Aorta (tissue), 5 donors: ENCODE data around the gene R3HDM4. TPM values are rescaled to one million over a fixed set of nuclear protein-coding genes. Genes with fewer than 3 reads are reported as not detected.

Source experiments
- ATAC-seq: fragments of 200-7000 bp; cut with Tn5 transposase; one replicate; pipeline ENCODE4 v1.9.1; 2022; ENCODE audit warnings: moderate library complexity; ENCODE audit not compliant: low FRiP score
- DNase-seq, 2 donors: peaks; one replicate each; pipeline ENCODE4 v3.0.0-alpha.2; 2020
- H3K27ac ChIP-seq, 2 donors: one replicate each; pipeline ENCODE4 v1.5.1; 2013; ENCODE audit warnings: low read length in 2 of 2, mild to moderate bottlenecking in 2 of 2, moderate library complexity in 2 of 2, control low read depth in 1 of 2, inconsistent platforms in 1 of 2, low read depth in 1 of 2
- H3K27me3 ChIP-seq, 2 donors: one replicate each; pipeline ENCODE4 v1.6.1; 2013; ENCODE audit warnings: control low read depth in 1 of 2, low read length in 1 of 2, mild to moderate bottlenecking in 1 of 2, moderate library complexity in 1 of 2; ENCODE audit not compliant: insufficient read depth in 2 of 2, control insufficient read depth in 1 of 2
- H3K36me3 ChIP-seq, 2 donors: one replicate each; pipeline ENCODE4 v1.6.1; 2013; ENCODE audit warnings: control low read depth in 1 of 2, low read length in 1 of 2, mild to moderate bottlenecking in 1 of 2; ENCODE audit not compliant: insufficient read depth in 2 of 2, control insufficient read depth in 1 of 2
- H3K4me1 ChIP-seq, 2 donors: one replicate each; pipeline ENCODE4 v1.6.1; 2013; ENCODE audit warnings: low read length in 2 of 2, control low read depth in 1 of 2, mild to moderate bottlenecking in 1 of 2, moderate library complexity in 1 of 2; ENCODE audit not compliant: insufficient read depth in 2 of 2, control insufficient read depth in 1 of 2
- H3K4me3 ChIP-seq, 2 donors: one replicate each; pipeline ENCODE4 v1.5.1; 2013; ENCODE audit warnings: low read length in 2 of 2, control low read depth in 1 of 2, mild to moderate bottlenecking in 1 of 2
- H3K9me3 ChIP-seq: one replicate; pipeline ENCODE4 v1.6.1; 2013; ENCODE audit warnings: mild to moderate bottlenecking, low read length; ENCODE audit not compliant: control insufficient read depth
- WGBS, 2 donors: extraction: QIAGEN DNeasy Blood & Tissue Kit; methylation state at CpG; one replicate each; pipeline ENCODE4 v1.1.7; 2013; 5-methylcytosine and 5-hydroxymethylcytosine counted together
- intact Hi-C, 2 donors: fragments of 100-400 bp; cut with DNase I; formaldehyde crosslinking; loops; one replicate each; pipeline versions ENCODE4 v1.14.2 to v1.15.0; 2022
- polyA plus RNA-seq, 2 donors: library from polyadenylated mRNA; stranded (reverse); fragments of 200-250 nt; gene quantifications; one replicate each; pipeline ENCODE4 v1.2.3, GENCODE V29; 2013
- total RNA-seq, 2 donors: library from RNA; stranded (reverse); fragmentation: NEBNext Ultra II Directional; extraction: Animal tissue kit (Norgen Biotek cat#: 25700); gene quantifications; one replicate each; pipeline ENCODE4 v1.2.1, GENCODE V29; 2021
- donor health status: healthy with polysubstance abuse.
- donor health status: Bipolar disorder and iron deficiency.
- donor health status: DM: no; HTN: no; CAD: no.
- donor health status: DM: no; HTN: no; CAD: no.
- donor health status: DM: yes; HTN: yes; CAD: no.

The R3HDM4 gene
- total and polyA plus RNA-seq, 4 donors, result 19.7 to 43.8 (median 38.9) TPM

DNA sequence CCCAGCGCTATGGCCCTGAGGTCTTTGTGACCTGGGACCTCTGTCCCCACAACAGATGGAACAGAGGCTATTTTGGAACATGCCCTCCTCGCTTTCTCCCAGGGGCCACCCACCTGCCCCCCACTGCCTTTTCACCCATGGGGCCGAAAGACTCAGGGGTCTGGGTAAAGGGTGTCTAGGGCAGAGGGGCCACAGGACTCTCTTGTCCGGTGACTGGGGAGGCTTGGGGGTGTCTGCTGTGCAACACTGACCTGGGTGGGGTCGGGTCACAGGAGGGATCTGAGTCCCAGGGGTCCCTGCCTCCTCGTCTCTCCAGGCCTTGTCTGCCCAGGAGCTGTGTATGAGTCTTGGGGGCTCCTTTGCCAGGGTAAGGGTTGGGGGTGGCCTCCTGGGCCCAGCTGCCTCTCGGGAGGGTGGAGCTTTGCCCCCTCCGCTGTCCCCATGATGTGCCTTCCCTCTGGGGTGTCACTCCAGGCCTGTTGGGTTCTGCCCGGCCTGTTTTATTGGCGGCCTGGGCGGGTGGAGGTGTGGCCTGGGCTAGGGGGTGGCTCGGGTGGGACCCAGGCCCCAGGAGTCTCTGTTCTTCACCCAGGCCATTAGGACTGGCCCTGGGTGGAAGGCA, 14.9 kb upstream of the R3HDM4 start:
- H3K4me3 ChIP-seq, result no peak overlapping the region
- intact Hi-C loops, result loop anchor here in 1 of 2 donors (10.0 kb wide), 1 partner anchor 263 kb away; the partner anchor contains the start of gene RNF126
- no peaks in the 10 kb centered on the region for H3K9me3 ChIP-seq
- ATAC-seq (no peak), DNase-seq (peak in 1 of 2 donors; percentile 45)
- no peaks in the 10 kb centered on the region for H3K4me1 ChIP-seq
- H3K27me3 ChIP-seq, result no peaks in the 10 kb centered on the region
- 89 to 93% methylated on average over 11 to 12 of the region's 12 CpGs for WGBS, 2 donors
- H3K36me3 ChIP-seq, result no peaks in the 10 kb centered on the region
- no peak overlapping the region for H3K27ac ChIP-seq

DNA sequence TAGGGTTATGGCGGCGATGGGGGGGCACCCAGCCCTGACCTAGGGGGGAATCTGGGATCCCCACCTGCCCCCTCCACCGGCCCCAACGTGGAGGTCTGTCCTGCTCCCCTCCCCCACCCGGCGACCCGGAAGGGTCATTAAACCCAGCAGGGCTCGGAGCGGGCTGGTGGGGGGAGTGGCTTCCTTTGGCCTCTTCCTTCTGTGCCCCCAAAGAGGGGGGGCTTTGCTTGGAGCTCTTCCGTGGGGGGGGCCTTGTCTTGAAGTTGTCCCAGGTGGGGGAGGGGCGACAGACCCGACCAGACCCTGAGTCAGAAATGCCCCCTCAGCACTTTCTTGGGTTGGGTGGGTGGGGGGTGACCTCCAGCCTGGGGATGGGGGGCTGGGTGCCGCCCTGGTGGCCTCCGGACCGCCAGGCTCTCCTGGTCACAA, 14.3 kb upstream of the R3HDM4 start:
- 28% methylated on average over 12 to 15 of the region's 15 CpGs for whole genome bisulfite sequencing, 2 donors
- no peak overlapping the region for H3K4me3 ChIP-seq
- no peaks in the 10 kb centered on the region for H3K4me1 ChIP-seq
- DNase-seq (peak in 1 of 2 donors; percentile 60), ATAC-seq (no peak)
- no peaks in the 10 kb centered on the region for H3K27me3 ChIP-seq
- H3K36me3 ChIP-seq, result no peaks in the 10 kb centered on the region
- intact Hi-C loops, result loop anchor here in 1 of 2 donors (10.0 kb wide), 1 partner anchor 263 kb away; the partner anchor contains the start of gene RNF126
- no peak overlapping the region for H3K27ac ChIP-seq
- H3K9me3 ChIP-seq, result no peaks in the 10 kb centered on the region

DNA sequence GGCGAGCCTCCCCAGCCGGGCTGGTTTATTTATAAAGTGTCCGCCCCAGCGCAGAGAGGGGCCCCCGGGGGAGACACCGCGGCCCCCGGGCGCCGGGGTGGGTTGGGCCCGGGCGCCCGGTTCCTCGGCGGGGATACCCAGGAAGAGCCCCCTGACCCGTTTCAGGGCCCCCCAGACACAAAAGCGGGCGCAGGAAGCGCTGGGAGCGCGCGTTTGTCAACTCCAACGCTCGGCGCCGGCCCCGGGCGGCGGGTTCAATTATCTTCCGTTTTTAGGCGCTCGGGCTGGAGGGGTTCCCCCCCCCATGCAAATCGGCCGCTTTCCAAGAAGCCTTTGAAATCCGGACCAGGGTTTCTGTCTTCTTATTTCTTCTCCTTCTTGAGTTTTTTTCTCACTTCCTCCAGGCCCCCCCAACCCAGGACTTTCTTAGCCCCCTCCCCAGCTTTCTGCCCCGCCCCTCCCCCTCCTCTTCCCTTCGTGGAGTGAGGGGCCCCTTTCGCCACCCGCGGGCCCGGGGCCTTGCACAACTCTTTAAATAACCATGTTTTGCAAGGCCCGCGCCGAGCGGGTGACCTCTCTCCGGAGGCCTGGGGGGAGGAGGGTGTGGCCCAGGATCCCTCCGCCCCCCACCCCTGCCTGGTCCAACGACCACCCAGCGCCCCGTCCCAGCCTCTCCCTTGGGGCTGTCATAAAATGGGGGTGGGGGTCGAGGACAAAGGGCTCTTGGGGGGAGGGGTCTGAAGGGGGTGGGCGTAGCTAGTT, 13.8 kb upstream of the R3HDM4 start:
- H3K9me3 ChIP-seq, result no peaks in the 10 kb centered on the region
- no peaks in the 10 kb centered on the region for H3K27me3 ChIP-seq
- DNase-seq, result peak; percentile 82 to 90
- no peak for ATAC-seq
- no peaks in the 10 kb centered on the region for H3K4me1 ChIP-seq
- no peak overlapping the region for H3K27ac ChIP-seq
- H3K36me3 ChIP-seq, result no peaks in the 10 kb centered on the region
- WGBS, 2 donors, result 1 to 2% methylated on average over 44 to 52 of the region's 52 CpGs
- H3K4me3 ChIP-seq, result peak overlapping the region; percentile 77 to 90
- intact Hi-C loops, result loop anchor here in 1 of 2 donors (10.0 kb wide), 1 partner anchor 262 kb away; the partner anchor contains the start of gene RNF126

DNA sequence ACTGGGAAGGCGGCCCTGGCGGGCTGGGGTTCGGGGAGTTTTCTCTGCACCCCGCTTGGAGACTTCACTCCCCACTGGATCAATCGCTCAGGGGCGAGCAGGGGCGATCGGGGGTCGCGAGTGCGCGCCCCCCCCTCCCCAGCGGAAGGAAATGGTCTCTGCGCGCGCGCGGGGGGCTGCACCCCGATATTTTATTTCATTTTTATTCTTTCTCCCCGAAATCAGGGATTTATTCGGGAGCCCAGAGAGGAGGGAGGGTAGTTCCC, 13.2 kb upstream of the R3HDM4 start:
- peak overlapping the region; percentile 77 to 90 for H3K4me3 ChIP-seq
- no peaks in the 10 kb centered on the region for H3K4me1 ChIP-seq
- H3K27me3 ChIP-seq, result no peaks in the 10 kb centered on the region
- ATAC-seq (no peak), DNase-seq (no peak)
- no peaks in the 10 kb centered on the region for H3K36me3 ChIP-seq
- intact Hi-C loops, result loop anchor here in 1 of 2 donors (10.0 kb wide), 1 partner anchor 261 kb away; the partner anchor contains the start of gene RNF126
- H3K9me3 ChIP-seq, result no peaks in the 10 kb centered on the region
- no peak overlapping the region for H3K27ac ChIP-seq
- WGBS, 2 donors, result 0% methylated on average over 14 to 21 of the region's 21 CpGs

DNA sequence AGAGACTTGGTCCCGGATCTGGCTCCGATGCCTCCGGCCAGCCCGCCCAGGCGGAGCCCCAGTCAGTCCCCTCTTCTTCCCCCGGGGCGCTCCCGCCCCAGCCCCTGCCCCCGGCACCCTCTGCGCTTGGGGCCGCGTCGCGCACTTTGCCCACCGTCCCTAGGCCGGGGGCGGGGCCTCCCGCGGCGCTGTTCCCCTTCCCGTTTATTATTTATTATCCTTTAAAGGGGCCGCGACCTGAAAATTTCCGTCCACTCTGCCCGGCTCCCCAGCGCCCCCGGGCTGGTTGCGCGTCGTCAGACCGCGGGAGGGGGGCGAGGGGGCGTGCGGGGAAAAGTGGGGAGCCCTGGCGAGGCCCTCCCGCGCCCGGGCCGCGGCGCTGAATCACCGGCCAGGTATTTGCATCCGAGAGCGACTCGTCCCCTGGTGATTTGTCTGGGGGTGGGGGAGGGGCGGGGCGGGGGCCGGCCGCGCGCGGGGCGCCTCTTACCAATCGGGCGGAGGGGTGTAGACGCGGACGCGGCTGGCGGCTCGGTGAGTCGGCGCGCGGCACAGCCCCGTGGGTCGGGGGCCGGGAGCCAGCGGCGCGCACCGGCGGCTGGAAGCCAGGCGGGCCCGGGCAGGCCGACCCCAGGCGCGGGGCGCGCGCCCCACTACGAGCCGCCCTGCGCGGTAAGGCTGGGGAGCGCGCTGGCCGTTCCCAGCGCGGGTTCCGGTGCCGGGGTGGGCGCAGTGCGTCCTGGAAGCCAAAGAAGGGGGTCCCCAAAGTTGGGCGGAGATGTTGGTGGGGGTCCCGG, 12.7 kb upstream of the R3HDM4 start, which contains the start of gene ARID3A:
ARID3A (plus strand) TSS at position 510 of the 797 bp plus-strand sequence. CDS start 3,494 bp downstream, outside the sequence.
- Histone ChIP-seq H3K27me3 (no peaks in the 10 kb centered on the region), H3K36me3 (no peaks in the 10 kb centered on the region), H3K4me1 (no peaks in the 10 kb centered on the region), H3K9me3 (no peaks in the 10 kb centered on the region), H3K4me3 (peak within 1 kb of the TSS; percentile 77 to 90), H3K27ac (no peak within 1 kb of the TSS)
- DNase-seq (peak; percentile 88 to 92), ATAC-seq (peak; percentile 86)
- intact Hi-C loops, result loop anchor here in 1 of 2 donors (10.0 kb wide), 1 partner anchor 261 kb away; the partner anchor contains the start of gene RNF126
- 0 to 1% methylated on average over 75 to 97 of the region's 97 CpGs for WGBS, 2 donors

DNA sequence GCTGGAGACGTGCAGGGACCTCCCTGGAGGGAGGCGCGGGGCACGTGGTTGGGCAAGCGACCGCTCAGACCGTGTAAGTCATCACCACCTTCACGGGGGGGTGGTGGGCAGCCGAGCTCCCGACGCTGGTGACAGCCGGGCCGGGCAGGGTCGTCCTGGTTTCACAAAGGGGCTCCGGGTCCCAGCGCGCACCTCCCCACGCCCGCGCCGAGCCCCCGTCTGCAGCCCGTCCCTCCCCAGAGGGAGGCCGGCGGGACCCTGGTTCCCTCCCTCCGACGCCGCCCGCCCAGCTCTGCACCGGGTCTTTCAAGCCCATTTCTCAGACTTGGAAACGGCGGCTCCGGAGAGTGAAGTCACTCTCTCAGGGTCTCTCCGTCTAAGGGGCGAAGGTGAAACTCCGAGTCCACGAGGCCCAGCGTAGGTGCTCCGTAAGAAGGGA, 12.1 kb upstream of the R3HDM4 start:
- intact Hi-C loops, result loop anchor here in 1 of 2 donors (10.0 kb wide), 1 partner anchor 260 kb away; the partner anchor contains the start of gene RNF126
- 1% methylated on average over 39 of the region's 39 CpGs for WGBS, 2 donors
- no peak overlapping the region for H3K27ac ChIP-seq
- DNase-seq, result peak; percentile 72 to 85
- H3K27me3 ChIP-seq, result no peaks in the 10 kb centered on the region
- no peaks in the 10 kb centered on the region for H3K36me3 ChIP-seq
- H3K4me1 ChIP-seq, result no peaks in the 10 kb centered on the region
- peak; percentile 69 for ATAC-seq
- peak overlapping the region; percentile 77 to 90 for H3K4me3 ChIP-seq
- H3K9me3 ChIP-seq, result no peaks in the 10 kb centered on the region

DNA sequence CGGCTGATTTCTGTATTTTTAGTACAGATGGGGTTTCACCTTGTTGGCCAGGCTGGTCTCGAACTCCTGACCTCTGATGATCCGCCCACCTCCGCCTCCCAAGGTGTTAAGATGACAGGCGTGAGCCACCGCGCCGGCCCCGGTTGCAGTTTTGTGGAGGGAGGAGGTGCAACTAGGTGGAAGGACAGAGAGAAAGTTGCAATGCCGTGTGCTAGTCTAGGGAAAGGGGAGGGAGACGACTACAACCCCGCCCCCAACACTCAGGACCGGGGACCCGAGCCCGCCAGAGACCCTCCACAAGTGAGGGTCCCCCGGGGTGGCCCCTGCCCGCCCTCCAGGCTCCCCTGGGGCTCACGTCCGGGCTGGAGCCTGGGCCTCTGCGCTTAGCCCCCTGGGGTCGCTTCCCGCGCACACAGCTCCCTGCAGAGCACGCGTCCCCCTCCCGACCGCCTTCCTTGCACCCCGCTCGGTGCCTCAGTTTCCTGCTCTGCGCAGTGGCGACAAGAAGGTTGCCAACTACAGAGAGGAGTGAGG, 11.6 kb upstream of the R3HDM4 start:
- H3K27ac ChIP-seq, result no peak overlapping the region
- no peaks in the 10 kb centered on the region for H3K36me3 ChIP-seq
- H3K4me3 ChIP-seq, result peak overlapping the region; percentile 77 to 90
- intact Hi-C loops, result loop anchor here (5.0 to 10.0 kb wide), 4 partner anchors 152 to 268 kb away; partner anchors contain the start of gene RNF126 (in 1 of the 2)
- no peaks in the 10 kb centered on the region for H3K4me1 ChIP-seq
- WGBS, 2 donors, result 20% methylated on average over 30 to 31 of the region's 31 CpGs
- H3K9me3 ChIP-seq, result no peaks in the 10 kb centered on the region
- DNase-seq (peak; percentile 43 to 70), ATAC-seq (no peak)
- no peaks in the 10 kb centered on the region for H3K27me3 ChIP-seq
